Right atrium auricular region (tissue), 2 donors: Measurements from ENCODE around the gene CCDC14. TPM values are rescaled to one million over a fixed set of nuclear protein-coding genes. Genes with fewer than 3 reads are reported as not detected.
"Not testable (repeated sequence)": the region's sequence is repeated elsewhere in the genome, so short reads cannot be mapped to it uniquely, and the experiment has no call there.

Experiments used
- DNase-seq: peaks from one replicate; pipeline ENCODE4 v3.0.0-alpha.2; 2019; ENCODE audit warnings: low spot score
- H3K27ac ChIP-seq, 2 donors: fragments of 200-600 bp; sonication (generic); 1 replicate in 1 of 2; 2 replicates in 1 of 2; pipeline ENCODE4 v1.5.1; 2016 to 2019
- H3K27me3 ChIP-seq, 2 donors: fragments of 200-600 bp; sonication (generic); one replicate each; pipeline versions ENCODE4 v1.5.1 to v1.6.0; 2017 to 2019
- H3K36me3 ChIP-seq: fragments of 200-600 bp; sonication (generic); one replicate; pipeline ENCODE4 v1.5.1; 2016
- H3K4me1 ChIP-seq, 2 donors: fragments of 200-600 bp; sonication (generic); one replicate each; pipeline versions ENCODE4 v1.5.1 to v1.6.0; 2017 to 2019
- H3K4me3 ChIP-seq, 2 donors: fragments of 200-600 bp; sonication (generic); 1 replicate in 1 of 2; 2 replicates in 1 of 2; pipeline ENCODE4 v1.5.1; 2017 to 2019; ENCODE audit warnings: mild to moderate bottlenecking in 1 of 2, moderate library complexity in 1 of 2
- H3K9me3 ChIP-seq, 2 donors: fragments of 200-600 bp; sonication (generic); one replicate each; pipeline ENCODE4 v1.5.1; 2019
- total RNA-seq, 2 donors: library from RNA; depleted of rRNA; stranded (reverse); fragments of >200 nt; gene quantifications; one replicate each; pipeline ENCODE4 v1.1.0, GENCODE V29; 2016
- TF ChIP-seq, protein P1 (sequence below), 2 donors: fragments of 200-600 bp; sonication (generic); IDR thresholded peaks; one replicate each; pipeline ENCODE4 v1.5.1; 2019; ENCODE audit warnings: antibody characterized with exemption in 2 of 2

CCDC14 gene
- total RNA-seq, 2 donors from 2014 or later, result 7.7 to 7.9 TPM

DNA sequence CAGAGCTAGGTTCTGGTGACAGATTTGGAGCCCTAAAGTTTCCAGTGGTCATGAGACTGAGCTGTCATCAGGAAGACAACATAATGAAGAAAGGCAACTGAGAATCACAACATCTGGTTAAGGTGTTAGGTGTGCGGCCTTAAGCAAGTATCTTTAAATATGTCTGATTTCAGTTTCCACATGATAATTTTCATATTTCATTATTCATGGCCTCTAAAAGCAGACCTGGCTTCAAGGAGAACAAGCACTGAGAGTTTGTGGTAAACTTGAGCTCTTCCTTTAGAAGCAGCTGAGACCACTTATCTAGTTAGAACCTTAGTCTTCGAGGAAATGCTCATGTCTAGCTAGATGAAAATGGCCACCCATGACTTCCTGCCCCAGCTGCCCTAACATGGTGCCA lies 51.2 kb downstream of the CCDC14 start:
- H3K4me1 ChIP-seq, result no peaks in the 10 kb centered on the region
- H3K27me3 ChIP-seq, result no peaks in the 10 kb centered on the region
- DNase-seq, result no peak
- no peak overlapping the region for H3K4me3 ChIP-seq
- TF ChIP-seq, protein P1, sequence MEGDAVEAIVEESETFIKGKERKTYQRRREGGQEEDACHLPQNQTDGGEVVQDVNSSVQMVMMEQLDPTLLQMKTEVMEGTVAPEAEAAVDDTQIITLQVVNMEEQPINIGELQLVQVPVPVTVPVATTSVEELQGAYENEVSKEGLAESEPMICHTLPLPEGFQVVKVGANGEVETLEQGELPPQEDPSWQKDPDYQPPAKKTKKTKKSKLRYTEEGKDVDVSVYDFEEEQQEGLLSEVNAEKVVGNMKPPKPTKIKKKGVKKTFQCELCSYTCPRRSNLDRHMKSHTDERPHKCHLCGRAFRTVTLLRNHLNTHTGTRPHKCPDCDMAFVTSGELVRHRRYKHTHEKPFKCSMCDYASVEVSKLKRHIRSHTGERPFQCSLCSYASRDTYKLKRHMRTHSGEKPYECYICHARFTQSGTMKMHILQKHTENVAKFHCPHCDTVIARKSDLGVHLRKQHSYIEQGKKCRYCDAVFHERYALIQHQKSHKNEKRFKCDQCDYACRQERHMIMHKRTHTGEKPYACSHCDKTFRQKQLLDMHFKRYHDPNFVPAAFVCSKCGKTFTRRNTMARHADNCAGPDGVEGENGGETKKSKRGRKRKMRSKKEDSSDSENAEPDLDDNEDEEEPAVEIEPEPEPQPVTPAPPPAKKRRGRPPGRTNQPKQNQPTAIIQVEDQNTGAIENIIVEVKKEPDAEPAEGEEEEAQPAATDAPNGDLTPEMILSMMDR (IDR thresholded peaks at IDR 0.05), result no peak
- H3K9me3 ChIP-seq, result no peaks in the 10 kb centered on the region
- H3K36me3 ChIP-seq, result no peaks in the 10 kb centered on the region
- no peak overlapping the region for H3K27ac ChIP-seq

DNA sequence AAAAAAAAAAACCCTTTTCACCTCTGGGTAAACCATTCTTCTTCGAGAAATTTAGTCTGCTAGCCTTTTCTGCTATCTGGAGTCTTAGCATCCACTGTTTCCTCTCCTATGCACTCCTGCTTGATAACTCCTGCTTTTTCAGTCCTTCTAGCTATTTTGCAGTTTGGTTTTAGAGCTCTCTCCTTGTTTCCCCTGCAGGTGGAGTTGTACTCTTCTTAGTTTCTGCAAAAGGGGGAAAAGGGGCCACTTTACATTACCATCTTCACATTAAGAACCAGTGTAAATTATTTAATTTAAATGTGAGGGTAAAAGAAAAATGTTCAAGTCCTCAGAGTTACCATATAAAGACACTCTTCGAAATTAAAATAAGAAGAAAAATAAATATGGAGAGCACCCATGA lies 53.3 kb downstream of the CCDC14 start:
- Histone ChIP-seq H3K36me3 (no peaks in the 10 kb centered on the region), H3K27ac (no peak overlapping the region), H3K4me3 (no peak overlapping the region), H3K9me3 (no peaks in the 10 kb centered on the region), H3K27me3 (no peaks in the 10 kb centered on the region), H3K4me1 (no peaks in the 10 kb centered on the region)
- TF ChIP-seq, protein P1 (IDR thresholded peaks at IDR 0.05), result no peak
- DNase-seq, result no peak

DNA sequence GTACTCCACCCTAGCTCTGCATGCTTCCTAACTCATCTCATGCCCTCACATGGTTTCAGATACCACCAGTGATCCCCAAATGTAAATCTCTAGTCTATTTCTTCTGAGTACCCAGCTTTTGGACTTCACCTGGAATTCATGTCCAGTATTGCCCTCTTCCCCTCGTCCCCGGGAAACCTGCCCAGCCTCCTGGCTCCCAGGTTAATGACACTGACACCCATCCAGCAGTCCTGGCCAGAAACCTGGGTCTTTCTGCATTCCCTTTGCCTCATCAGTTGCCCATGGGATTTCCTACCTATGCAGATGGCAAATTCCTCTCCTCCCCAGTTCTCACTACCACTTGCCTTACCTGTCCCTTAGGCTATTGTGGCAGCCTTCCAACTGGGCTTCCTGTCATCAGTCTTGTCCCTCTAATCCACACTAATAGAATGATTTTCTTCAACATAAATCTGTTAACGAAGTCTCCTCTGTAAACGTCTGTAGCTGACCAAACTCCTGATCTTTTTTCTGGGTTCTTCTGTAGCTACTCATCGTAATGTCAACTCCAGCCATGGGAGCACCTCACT lies 61.6 kb downstream of the CCDC14 start:
- no peaks in the 10 kb centered on the region for H3K36me3 ChIP-seq
- no peak overlapping the region for H3K4me3 ChIP-seq
- H3K27ac ChIP-seq, result no peak overlapping the region
- H3K27me3 ChIP-seq, result no peaks in the 10 kb centered on the region
- no peaks in the 10 kb centered on the region for H3K4me1 ChIP-seq
- no peak for DNase-seq
- TF ChIP-seq, protein P1 (IDR thresholded peaks at IDR 0.05), result no peak
- H3K9me3 ChIP-seq, result no peaks in the 10 kb centered on the region

DNA sequence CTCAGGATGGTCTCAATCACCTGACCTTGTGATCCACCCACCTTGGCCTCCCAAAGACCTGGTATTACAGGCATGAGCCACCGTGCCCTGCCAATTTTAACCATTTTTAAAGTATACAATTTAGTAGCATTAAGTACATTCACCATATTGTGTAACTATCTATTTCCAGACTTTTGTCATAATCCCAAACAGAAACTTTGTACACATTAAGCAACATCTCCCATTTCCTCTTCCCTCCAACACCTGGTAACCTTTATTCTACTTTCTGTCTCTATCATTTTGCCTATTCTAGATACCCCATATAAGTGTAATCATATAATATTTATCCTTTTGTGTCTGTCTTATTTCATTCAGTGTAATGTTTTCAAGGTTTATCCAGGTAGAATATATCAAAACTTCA lies 68.0 kb downstream of the CCDC14 start:
- Histone ChIP-seq H3K4me3 (no peak overlapping the region), H3K27ac (no peak overlapping the region), H3K4me1 (no peaks in the 10 kb centered on the region), H3K27me3 (no peaks in the 10 kb centered on the region), H3K36me3 (no peaks in the 10 kb centered on the region), H3K9me3 (peaks cover 0 to 8% of the 10 kb centered on the region in 2 donors)
- no peak for DNase-seq
- TF ChIP-seq, protein P1 (IDR thresholded peaks at IDR 0.05), result no peak

DNA sequence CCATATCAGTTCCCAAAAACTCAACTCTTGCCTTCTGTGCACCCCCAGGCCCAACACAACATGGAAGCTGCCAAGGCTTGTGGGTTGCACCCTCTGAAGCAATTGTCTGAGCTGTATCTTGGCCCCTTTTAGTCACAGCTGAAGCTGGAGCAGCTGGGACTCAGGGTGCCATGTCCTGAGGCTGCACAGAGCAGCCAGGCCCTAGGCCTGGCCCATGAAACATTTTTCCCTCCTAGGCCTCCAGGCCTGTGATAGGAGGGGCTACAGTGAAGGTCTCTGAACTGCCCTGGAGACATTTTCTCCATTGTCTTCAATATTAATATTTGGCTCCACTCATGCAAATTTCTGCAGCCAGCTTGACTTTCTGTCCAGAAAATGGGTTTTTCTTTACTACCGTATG lies 68.8 kb downstream of the CCDC14 start:
- TF ChIP-seq, protein P1 (IDR thresholded peaks at IDR 0.05), result no peak
- Histone ChIP-seq H3K27ac (no peak overlapping the region), H3K9me3 (peaks cover 0 to 8% of the 10 kb centered on the region in 2 donors), H3K36me3 (no peaks in the 10 kb centered on the region), H3K27me3 (no peaks in the 10 kb centered on the region), H3K4me3 (no peak overlapping the region), H3K4me1 (no peaks in the 10 kb centered on the region)
- DNase-seq, result no peak

DNA sequence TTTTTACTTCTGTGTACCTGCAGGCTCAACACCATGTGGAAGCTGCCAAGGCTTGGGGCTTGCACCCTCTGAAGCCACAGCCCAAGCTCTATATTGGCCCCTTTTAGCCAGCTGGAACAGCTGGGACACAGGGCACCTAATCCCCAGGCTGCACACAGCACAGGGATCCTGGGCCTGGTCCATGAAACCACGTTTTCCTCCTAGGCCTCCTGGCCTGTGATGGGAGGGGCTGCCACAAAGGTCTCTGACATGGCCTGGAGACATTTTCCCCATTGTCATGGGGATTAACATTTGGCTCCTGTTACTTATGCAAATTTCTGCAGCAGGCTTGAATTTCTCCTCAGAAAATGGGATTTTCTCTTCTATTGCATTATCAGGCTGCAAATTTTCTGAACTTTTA lies 70.0 kb downstream of the CCDC14 start:
- not testable (repeated sequence) for H3K4me3 ChIP-seq, H3K9me3 ChIP-seq, DNase-seq, H3K27ac ChIP-seq, H3K36me3 ChIP-seq, H3K27me3 ChIP-seq, H3K4me1 ChIP-seq

DNA sequence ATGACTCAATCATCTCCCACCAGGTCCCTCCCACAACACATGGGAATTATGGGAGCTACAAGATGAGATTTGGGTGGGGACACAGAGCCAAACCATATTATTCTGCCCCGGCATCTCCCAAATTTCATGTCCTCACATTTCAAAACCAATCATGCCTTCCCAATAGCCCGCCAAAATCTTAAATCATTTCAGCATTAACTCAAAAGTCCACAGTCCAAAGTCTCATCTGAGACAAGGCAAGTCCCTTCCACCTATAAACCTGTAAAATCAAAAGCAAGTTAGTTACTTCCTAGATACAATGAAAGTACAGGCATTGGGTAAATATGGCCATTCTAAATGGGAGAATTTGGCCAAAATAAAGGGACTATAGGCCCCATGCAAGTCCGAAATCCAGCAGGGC lies 70.9 kb downstream of the CCDC14 start:
- not testable (repeated sequence) for H3K4me1 ChIP-seq, H3K36me3 ChIP-seq, H3K27me3 ChIP-seq, H3K27ac ChIP-seq, DNase-seq, H3K9me3 ChIP-seq, H3K4me3 ChIP-seq
